T-helper 1 cell treated with Interleukin-12 subunit alpha and Interleukin-12 subunit beta and Interleukin-4 antibody, amounts not matched to agents 30 ng/mL and 1 ng/mL, for 36 hours (primary cell): ENCODE data around the gene FABP7. TPM values are rescaled to one million over a fixed set of nuclear protein-coding genes. Genes with fewer than 3 reads are reported as not detected.
"Not testable (repeated sequence)": the region's sequence is repeated elsewhere in the genome, so short reads cannot be mapped to it uniquely, and the experiment has no call there.

Source experiments
- intact Hi-C: fragments of 100-400 bp; cut with micrococcal nuclease; formaldehyde crosslinking; loops from one replicate; pipeline ENCODE4 v1.15.1; 2024
- total RNA-seq: library from RNA; stranded (reverse); gene quantifications from 2 replicates; pipeline ENCODE4 v1.2.3, GENCODE V29; 2022

The FABP7 gene
- total RNA-seq, result not detected in 2 replicates

DNA sequence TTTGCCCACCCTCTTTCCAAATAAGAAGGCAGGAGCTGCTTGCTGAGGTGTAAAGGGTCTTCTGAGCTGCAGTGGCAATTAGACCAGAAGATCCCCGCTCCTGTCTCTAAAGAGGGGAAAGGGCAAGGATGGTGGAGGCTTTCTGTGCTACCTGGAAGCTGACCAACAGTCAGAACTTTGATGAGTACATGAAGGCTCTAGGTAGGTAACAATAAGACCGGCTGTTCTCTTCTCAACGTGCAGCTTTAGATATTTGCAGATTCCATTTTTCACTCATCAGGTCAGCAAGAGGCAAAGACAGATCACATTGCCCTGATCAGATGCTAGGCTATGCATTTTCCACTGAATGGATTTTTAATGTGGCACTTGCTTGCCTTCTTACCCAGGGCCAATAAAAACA, at the start of gene FABP7:
TSS of gene FABP7 (plus strand) at position 50 of the 400 bp plus-strand sequence. CDS start at position 129, 79 bp downstream.
- intact Hi-C loops, result no loop called here

DNA sequence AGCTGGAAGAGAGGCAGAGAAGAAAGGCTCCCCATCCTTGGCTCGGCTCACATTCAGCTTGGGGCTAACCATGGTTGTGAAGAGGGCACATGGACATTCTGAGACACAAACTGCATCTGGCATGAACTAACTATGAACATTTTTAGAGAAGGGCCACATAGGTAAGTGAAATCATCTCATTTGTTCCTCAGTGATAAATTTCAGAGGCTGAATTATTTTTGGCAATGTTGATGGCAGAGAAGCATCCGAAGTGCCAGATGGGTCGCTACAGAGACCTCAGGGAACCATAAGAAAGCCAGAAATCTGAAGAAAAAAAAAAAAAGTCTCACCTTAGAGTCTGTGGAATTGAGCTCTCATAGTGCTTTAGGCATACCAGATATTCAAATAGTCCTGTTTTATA, 49.2 kb upstream of the FABP7 start:
- intact Hi-C loops, result loop anchor here (1.0 kb wide), 4 partner anchors 109 to 586 kb away; no protein-coding TSS in a partner anchor

DNA sequence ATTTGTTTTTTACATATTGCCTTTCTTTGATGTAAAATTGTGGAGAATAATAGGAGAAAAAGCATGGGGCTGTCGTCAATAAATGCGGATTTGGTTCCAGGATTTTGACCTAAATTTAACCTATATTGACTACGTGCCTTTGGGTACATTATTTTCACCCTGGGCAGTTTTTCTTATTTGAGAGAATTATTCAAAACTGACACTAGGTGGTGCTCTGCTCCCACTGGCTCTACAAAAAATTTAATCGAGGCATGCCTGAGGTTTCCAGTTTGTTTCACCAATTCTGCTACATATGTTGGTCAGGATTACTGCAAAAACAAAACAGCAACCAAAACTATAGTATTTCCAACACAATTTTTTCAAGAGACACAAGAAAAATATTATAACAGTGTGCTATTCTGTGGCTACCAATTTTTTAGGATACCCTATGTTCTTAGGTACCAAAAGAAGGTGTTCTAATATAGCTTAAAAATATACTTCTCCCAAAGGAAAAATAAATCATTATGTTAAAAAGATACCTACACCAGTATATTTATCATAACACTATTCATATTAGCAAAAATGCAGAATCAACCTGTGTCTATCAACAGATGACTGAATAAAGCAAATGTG, 48.6 kb upstream of the FABP7 start:
- intact Hi-C loops, result loop anchor here (1.0 kb wide), 4 partner anchors 108 to 585 kb away; no protein-coding TSS in a partner anchor

DNA sequence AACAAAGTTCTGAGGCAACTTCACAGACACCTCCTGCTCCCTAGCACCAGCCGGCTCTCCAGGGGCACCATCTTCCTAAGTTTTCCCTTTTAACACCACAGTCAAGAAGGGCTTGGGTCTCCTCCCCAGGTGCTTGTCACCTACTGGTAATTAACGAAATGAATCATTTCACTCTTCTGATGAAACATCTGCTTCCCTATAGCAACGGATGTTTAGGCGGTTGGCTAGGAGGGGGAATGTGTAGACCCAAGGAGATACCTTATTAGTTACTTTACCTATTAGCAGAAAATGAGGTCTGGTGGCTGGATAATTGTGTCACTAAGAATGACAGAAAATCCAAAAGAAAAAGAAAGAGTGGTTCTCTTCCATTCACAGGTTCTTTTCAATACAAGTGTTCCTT, 46.3 kb upstream of the FABP7 start:
- intact Hi-C loops, result no loop called here

DNA sequence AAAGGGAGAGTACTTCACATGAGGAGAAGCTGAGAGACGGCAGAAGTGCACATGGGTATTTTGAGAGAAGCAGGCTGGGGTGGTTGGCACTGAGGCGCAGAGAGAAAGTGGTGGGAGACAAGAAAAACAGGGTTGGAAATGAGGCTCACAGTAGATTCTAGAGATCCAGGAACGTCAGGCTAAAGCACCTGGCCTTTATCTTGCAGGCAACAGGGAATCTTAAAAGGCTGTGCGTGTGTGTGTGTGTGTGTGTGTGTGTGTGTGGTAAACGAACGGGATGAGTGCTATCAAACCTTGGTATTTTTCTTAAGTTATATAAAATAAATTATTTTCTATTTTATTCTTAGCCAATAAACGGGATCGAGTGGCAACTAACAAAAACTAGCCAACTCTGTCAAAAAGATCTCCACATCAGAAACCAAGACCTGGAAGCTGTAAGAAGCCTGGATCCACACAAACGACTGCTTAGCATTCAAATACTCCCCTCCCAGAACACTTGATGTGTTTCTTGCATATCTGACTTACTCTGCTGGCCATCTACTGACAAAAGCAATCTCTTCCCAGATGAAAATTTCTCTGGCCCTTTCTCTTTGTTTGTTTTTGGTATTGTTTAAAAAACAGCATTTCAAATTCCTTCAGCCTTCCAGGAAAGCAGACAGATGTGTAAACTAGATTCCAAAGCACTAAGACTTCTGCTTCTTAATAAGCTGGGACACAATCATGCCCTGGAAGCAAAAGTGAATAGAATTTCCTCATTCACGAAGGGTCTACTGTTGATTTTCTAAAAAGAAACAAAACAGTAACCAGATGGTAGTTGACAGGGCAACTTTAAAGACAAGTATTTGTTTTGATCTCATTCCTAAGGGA, 44.8 kb upstream of the FABP7 start:
- intact Hi-C loops, result no loop called here

DNA sequence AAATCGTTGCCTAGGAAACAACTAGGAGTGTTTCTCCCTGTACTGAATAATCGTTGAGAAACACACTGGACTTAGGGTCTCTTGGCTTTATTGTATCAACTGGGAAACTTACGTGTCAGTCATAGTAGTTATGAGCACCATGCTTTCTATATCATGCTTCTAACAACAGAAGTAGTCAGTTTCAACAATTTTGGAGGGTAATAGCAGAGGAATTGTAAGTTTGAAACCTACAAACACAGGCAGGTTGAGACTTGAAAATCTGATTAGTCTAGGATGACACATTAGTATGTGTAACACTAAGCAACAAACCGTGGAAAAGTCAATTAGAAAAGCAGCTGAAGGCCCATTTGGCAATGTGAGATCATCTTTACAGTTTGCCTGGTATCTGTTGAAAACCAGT, 43.9 kb upstream of the FABP7 start:
- intact Hi-C loops, result no loop called here

DNA sequence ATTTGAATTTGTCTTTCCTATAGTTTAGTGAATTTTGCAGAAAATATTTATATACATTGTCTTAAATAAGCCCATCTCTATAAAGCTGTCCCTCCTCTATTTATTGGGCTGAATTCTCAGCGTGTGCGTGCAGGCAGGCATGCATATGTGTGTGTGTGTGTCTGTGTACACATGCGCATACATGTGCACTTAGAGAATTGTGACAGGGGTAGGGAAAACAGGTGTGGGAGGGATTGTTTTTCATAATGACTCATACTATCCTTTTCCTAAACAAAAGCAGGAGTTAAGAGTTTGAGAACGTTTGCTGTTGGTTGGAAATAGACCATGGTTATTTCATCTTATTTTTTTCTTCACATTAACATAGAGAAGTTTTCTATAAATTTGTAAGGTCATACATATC, 43.4 kb upstream of the FABP7 start:
- intact Hi-C loops, result no loop called here

DNA sequence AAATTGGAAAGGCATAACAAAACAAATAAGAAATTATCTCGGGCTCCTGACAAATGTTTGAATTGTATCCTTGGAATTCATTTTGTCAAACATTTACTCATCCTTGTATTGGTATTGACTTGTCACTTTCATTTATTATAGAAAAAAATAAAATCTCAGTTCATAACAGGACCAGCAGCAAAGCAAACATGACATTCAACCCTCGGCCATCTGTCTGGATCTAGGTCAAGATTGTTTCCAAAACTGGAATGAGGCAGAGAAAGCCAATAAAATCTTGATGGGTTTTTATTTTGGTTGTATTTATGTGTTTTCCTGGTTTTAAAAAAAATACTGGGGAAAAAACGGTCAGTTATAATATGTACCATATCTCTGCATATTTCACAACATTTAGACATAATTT, 42.9 kb upstream of the FABP7 start:
- intact Hi-C loops, result no loop called here

DNA sequence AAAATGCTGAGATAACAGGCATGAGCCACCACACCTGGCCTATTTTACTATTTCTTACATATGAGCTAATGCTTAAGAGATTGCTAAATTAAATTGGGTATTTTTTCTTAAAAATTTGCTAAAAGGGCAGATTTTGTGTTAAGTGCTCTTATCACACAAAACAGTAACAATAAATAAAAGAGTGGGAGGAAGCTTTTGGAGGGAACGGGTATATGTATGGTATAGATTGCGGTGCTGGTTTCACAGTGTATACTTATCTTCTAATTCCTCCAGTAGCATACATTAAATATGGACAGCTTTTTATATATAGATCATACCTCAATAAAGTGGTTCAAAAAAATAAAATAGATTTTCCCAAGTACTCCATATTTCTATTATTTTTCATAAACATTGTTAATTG, 39.4 kb upstream of the FABP7 start:
- intact Hi-C loops, result no loop called here

DNA sequence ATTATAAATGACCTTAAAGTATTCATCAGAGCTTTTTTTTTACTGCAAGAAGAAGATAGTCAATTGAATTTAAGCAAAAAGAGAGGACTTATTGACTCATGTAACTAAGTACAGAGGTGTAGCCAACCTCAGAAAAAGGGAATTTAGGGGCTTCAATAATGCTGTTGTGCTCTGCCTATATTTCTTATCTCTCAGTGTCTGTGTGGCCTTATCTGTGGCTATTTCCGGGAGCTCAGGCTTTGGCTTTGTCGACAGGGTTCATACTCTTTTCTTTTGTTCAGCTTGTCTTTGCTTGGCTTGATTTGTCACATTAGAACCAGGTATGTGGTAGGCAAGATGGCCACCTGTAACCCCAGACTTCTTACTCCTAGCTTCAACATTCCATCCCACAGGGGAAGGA, 38.6 kb upstream of the FABP7 start:
- intact Hi-C loops, result no loop called here

DNA sequence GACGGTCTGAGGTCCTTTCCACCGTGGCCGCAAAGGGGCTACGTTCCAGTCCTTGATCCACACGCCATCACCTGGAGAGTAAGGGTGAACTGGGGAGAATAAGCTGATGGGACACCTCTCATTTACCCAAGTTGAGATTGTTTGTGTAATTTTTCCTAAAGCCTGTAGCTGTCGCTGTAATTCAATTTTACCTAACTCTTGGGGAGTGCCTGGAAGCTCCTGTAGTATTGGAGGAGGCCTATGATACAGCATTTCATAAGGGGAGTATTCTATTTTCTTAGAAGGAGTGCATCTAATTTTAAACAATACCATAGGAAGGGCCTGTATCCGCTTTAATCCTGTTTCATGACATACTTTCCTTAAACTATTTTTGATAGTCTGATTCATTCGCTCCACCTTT, 35.3 kb upstream of the FABP7 start:
- intact Hi-C loops, result loop anchor here (1.0 kb wide), 1 partner anchor 95 kb away; no protein-coding TSS in a partner anchor

DNA sequence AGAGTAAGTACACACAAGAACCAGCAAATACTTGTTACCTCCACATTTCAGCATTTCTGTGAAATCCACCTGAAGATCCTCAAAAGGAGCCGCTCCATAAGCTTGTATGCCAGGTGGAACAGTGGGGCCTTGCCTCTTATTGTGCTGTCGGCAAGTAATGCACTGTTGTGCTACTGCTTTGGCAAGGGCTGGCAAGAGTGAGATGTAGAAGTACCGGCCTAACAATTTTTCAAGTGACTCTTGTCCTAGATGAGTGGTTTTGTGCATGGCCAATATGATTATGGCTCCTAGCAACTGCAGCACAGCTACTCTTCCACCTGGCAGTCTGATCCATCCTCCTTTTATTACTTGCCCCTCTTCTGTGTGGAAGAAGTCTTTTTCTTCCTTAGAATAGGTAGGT, 34.7 kb upstream of the FABP7 start:
- intact Hi-C loops, result loop anchor here (1.0 kb wide), 1 partner anchor 94 kb away; no protein-coding TSS in a partner anchor

DNA sequence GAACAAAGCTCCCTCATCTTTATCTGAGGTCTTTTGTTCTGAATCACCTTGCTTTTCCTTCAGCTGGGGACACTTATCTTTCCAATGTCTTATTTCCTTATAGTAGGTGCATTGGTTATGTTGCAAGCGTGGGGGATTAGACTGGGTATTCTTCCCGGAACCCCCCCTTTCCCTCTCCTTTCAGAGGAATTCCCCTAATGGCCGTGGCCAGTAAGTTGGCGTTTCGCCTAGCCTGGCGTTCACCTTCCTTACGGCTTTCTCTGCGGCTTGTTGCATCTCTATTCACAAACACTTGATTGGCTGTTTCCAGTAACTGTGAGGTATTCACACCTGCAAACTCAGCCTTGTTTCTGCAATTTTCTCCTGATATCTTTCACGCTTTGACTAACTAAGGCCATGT, 32.8 kb upstream of the FABP7 start:
- intact Hi-C loops, result no loop called here

DNA sequence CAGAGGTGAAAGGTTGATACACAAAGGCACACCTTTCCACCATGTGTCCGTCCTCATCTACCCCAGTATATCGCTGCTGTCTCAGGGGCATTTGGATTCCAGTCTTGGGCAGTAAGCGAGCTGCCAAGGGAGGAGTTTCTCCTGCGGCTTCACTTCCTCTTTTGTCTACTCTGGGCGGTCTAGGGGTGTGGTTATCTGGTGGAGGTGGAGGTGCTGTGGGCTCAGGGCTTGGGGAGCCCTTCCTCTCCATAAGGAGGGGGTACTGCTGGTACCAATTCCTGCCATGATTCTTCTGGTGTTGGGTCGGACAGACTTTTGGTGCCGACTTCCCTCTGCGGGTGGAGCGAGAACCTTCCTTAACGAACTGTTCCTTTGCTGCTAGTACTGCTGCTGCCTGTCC, 31.9 kb upstream of the FABP7 start:
- intact Hi-C loops, result no loop called here

DNA sequence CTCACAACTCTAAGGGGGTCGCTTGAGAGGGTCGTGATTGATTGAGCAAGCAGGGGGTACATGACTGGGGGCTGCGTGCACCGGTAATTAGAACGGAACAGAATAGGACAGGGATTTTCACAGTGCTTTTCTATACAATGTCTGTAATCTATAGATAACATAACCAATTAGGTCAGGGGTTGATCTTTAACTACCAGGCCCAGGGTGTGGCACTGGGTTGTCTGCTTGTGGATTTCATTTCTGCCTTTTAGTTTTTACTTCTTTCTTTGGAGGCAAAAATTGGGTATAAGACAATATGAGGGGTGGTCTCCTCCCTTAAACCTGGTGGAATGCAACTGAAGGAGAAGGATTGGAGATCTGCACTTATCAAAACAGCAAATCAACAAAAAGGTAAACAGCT, 30.6 kb upstream of the FABP7 start:
- intact Hi-C loops, result not testable (repeated sequence)

DNA sequence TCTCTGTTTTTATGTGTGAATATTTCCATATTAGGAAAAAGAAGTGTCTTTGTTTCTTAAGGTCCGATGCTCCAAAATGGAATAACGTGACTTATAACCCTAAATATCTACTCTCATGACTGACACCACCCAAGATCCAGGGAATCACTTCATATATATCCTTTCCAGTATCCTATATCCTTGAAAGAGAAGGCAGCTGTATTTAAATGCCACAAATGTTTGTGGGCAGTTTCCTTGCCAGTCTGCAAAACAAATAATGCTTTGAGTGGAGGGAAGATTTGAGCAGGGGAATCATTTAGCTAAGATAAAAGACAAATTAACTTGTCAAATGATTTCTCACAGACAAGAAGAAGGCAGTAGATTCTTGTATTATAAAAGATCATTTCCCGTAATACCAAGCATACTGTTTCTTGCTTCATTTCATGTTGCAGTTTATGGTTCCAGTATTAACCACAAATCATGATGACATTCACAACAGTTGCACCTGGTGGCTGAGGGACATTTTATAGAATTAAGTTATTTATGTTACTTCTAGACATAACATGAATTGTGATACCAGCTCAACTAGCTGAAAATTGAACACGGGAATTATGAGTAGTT, 30.0 kb upstream of the FABP7 start:
- intact Hi-C loops, result loop anchor here (2.0 to 10.0 kb wide), 2 partner anchors 39 to 355 kb away; partner anchors contain the start of genes HSF2 and SMPDL3A

DNA sequence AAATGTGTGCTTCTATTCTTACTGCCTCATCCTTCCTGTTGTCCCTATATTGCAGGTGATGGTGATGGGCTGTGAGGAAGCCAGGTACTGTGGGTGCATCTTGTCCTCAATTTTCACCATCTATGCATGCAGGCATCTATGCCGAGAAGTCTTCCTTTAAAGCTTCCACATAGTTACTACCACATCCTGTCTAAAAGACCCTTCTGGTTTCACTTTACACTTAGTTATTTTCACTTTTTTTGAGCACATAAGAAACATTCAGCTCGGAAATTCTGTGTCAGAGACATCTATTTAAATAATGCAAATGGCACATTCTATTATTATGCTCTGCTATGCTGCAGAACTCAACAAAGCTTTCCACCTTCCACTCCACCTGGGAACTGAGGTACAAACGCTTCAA, 28.2 kb upstream of the FABP7 start:
- intact Hi-C loops, result loop anchor here (1.0 to 10.0 kb wide), 3 partner anchors 8 to 357 kb away; partner anchors contain the start of genes HSF2 and SMPDL3A

DNA sequence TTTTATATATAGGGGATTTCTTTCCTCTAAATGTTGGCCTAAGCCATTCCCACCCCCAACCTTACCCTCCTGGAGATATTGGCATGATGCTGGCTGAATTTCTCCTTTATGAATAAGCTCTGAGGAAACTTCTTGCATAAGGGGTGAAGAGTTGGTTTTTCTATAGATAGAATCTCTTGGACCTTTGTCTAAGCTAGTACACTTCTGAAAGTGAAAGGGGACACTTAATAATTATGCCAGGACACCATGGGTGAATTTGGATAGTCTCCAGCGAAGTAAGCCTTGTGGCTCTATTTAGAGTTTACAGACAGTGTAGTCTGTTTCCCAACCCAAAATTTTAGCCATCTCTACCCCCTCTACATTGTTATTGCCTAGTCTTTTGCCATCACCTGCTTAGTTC, 27.1 kb upstream of the FABP7 start:
- intact Hi-C loops, result loop anchor here (10.0 kb wide), 1 partner anchor 358 kb away; the partner anchor contains the start of gene HSF2

DNA sequence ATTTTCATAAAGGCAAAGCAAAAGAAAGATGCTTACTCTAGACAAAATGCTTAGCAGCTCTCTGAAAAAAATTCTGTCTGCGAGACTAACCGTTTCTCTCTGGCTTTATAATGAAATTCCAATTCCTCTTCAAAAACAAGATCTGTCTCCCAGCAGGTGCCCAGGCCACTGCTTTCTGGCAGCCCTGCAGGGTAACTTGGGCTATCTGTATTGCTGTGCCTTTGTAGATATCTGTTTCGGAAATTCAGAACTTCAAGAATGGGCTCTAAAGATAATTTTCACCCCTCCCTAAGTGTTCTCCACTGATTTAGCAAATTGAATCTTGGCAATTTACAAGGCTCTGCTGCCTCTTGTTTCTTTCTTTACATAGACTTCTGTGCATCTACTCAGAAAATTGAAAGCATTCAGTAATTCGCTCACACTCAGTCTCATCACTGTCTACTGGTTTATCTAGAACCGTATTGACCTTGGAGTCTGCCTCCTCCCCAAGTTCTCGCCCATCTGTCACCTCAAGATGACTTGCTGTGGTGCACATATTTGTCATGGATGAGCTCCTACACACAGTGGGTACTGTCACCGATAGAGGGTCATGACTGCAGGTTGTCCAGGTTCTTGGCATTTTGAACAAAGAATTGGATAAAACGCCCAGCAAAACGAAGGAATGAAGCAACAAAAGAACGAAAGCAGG, 26.4 kb upstream of the FABP7 start:
- intact Hi-C loops, result loop anchor here (10.0 kb wide), 1 partner anchor 358 kb away; the partner anchor contains the start of gene HSF2

DNA sequence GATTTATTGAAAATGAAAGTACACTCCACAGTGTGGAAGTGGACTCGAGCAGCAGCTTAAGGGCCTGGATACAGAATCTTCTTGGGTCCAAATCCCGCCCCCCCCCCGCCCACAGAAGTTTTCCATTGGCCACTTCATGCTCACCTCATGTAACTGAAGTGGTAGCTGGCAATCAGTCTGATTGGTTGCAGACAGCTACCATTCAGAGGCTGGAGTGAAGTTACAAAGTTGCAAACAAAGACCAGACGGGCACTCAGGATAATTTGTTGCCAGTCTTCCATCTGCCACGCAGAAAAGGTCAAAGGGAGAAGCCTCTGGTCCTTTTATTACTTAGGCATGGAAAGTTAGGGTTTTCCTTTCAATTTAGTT, 25.8 kb upstream of the FABP7 start:
- intact Hi-C loops, result loop anchor here (10.0 kb wide), 1 partner anchor 359 kb away; the partner anchor contains the start of gene HSF2

DNA sequence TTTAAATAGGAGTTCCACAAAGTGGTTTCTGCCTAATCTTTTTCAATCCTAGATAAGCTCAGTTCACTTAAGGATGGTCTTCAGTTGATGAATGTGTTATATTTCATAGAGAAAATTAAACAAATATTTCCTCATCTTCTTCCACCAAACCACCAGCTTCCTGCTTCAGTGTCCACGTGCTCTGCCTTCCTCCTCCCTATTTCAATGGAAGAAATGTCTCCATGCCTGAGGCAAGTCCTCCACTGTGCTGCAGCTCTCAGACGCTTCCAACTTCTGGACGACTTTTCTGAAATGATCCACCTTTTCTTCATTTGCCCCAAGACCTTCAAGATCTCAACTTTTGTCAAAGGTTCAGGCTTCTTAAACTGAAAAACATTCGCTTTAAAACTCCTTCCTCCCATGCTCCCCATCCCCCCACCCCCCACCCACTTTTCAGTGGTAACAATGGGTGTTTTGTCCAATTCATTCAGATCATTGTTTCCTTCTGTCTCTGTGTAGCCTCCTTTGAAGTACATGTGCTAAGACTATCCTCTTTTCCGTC, 25.3 kb upstream of the FABP7 start:
- intact Hi-C loops, result loop anchor here (10.0 kb wide), 1 partner anchor 359 kb away; the partner anchor contains the start of gene HSF2
